K562 (cell line): ENCODE measurements around the gene TNF. TPM values are rescaled to one million over a fixed set of nuclear protein-coding genes. Genes with fewer than 3 reads are reported as not detected.

Experiments used
- COPS2 ChIP-seq: fragments of 450-650 bp; conservative IDR thresholded peaks from 2 replicates; pipeline ENCODE4 v1.6.1; 2016; ENCODE audit warnings: mild to moderate bottlenecking, moderate library complexity
- E2F3 ChIP-seq: fragments of 250-450 bp; sonication (Bioruptor Pico); IDR thresholded peaks from 2 replicates; pipeline ENCODE4 v1.4.0; 2020; ENCODE audit warnings: mild to moderate bottlenecking
- HNRNPH1 ChIP-seq: fragments of 200-400 bp; formaldehyde crosslinking; optimal IDR thresholded peaks from 2 replicates; pipeline ENCODE3; 2017; ENCODE audit warnings: low read depth, mild to moderate bottlenecking, low read length, moderate library complexity
- JUND ChIP-seq, 2 experiments: IDR thresholded peaks; 2 replicates in 1 of 2; 3 replicates in 1 of 2; pipeline ENCODE4 v1.6.1; 2011; ENCODE audit warnings: borderline replicate concordance in 2 of 2, low read depth in 2 of 2, low read length in 2 of 2, improper control_type of control experiment in 1 of 2, missing biosample characterization in 1 of 2, missing genetic modification characterization in 1 of 2, missing genetic modification reagents in 1 of 2
- LEF1 ChIP-seq: fragments of 450-650 bp; IDR thresholded peaks from 2 replicates; pipeline ENCODE4 v1.6.1; 2016; ENCODE audit warnings: mild to moderate bottlenecking
- NRF1 ChIP-seq, 2 experiments: fragments of 450-650 bp; IDR thresholded peaks in 1 of 2; conservative IDR thresholded peaks in 1 of 2; 2 replicates each; pipeline ENCODE4 v1.6.1; 2014; ENCODE audit warnings: mild to moderate bottlenecking in 2 of 2
- RBM39 ChIP-seq: fragments of 200-400 bp; formaldehyde crosslinking; optimal IDR thresholded peaks from 2 replicates; pipeline ENCODE3; 2018; ENCODE audit warnings: low read depth, low read length
- SREBF2 ChIP-seq: sonication (generic); formaldehyde crosslinking; IDR thresholded peaks from 2 replicates; pipeline ENCODE4 v1.4.0; 2020; ENCODE audit warnings: mild to moderate bottlenecking, missing genetic modification reagents
- TFAM ChIP-seq: fragments of 250-450 bp; sonication (Bioruptor Pico); conservative IDR thresholded peaks from 2 replicates; pipeline ENCODE4 v1.5.0; 2021; ENCODE audit warnings: mild to moderate bottlenecking, moderate library complexity
- ZNF507 ChIP-seq: conservative IDR thresholded peaks from 2 replicates; pipeline ENCODE4 v1.6.1; 2017; ENCODE audit warnings: missing genetic modification characterization, missing compliant biosample characterization
- polyA plus RNA-seq, 8 experiments: library from polyadenylated mRNA; depleted of rRNA in 4 of 8; stranded (reverse) in 5 of 8; unstranded in 3 of 8; fragments of >200 nt; fragmentation: Nextera tagmentation in 2 of 8; fragmentation: Illumina TruSeq in 1 of 8; extraction: Ambion mirVana in 2 of 8; extraction: Trizol in 1 of 8; gene quantifications; 2 replicates each; pipeline versions ENCODE4 v1.2.1 to v1.2.3, GENCODE V29; 2011 to 2014; ENCODE audit warnings: inconsistent platforms in 1 of 8, missing spikeins in 1 of 8
- total RNA-seq, 7 experiments: library from RNA; depleted of rRNA in 6 of 7; stranded (reverse); fragments of >200 nt in 6 of 7; fragmentation: Illumina TruSeq in 2 of 7; extraction: Trizol in 2 of 7; gene quantifications; 2 replicates each; pipeline versions ENCODE4 v1.2.1 to v1.2.3, GENCODE V29; 2011 to 2021; ENCODE audit warnings: low replicate concordance in 1 of 7
- TF ChIP-seq, protein P1 (sequence below): sonication (generic); formaldehyde crosslinking; IDR thresholded peaks from 2 replicates; pipeline ENCODE4 v1.8.0; 2022; ENCODE audit warnings: mild to moderate bottlenecking, missing genetic modification reagents
- TF ChIP-seq, protein P2 (sequence below): fragments of 250-450 bp; sonication (Bioruptor Pico); IDR thresholded peaks from 2 replicates; pipeline ENCODE4 v1.6.1; 2021; ENCODE audit warnings: mild to moderate bottlenecking
- TF ChIP-seq, protein P3 (sequence below): sonication (generic); formaldehyde crosslinking; IDR thresholded peaks from 2 replicates; pipeline ENCODE4 v1.4.0; 2020; ENCODE audit warnings: mild to moderate bottlenecking, missing genetic modification reagents
- TF ChIP-seq, protein P4 (sequence below): fragments of 450-650 bp; IDR thresholded peaks from 2 replicates; pipeline ENCODE4 v1.6.1; 2016; ENCODE audit warnings: low read depth
- TF ChIP-seq, protein P5 (sequence below): fragments of 250-450 bp; sonication (Bioruptor Pico); IDR thresholded peaks from 2 replicates; pipeline ENCODE4 v1.9.0; 2021; ENCODE audit warnings: mild to moderate bottlenecking

The TNF gene
- total and polyA plus RNA-seq, 9 of the 15 experiments (the other 6 are each of a cell fraction or from before 2014, with no cell fraction given), result 0.08 to 0.40 TPM; not detected in 7

DNA sequence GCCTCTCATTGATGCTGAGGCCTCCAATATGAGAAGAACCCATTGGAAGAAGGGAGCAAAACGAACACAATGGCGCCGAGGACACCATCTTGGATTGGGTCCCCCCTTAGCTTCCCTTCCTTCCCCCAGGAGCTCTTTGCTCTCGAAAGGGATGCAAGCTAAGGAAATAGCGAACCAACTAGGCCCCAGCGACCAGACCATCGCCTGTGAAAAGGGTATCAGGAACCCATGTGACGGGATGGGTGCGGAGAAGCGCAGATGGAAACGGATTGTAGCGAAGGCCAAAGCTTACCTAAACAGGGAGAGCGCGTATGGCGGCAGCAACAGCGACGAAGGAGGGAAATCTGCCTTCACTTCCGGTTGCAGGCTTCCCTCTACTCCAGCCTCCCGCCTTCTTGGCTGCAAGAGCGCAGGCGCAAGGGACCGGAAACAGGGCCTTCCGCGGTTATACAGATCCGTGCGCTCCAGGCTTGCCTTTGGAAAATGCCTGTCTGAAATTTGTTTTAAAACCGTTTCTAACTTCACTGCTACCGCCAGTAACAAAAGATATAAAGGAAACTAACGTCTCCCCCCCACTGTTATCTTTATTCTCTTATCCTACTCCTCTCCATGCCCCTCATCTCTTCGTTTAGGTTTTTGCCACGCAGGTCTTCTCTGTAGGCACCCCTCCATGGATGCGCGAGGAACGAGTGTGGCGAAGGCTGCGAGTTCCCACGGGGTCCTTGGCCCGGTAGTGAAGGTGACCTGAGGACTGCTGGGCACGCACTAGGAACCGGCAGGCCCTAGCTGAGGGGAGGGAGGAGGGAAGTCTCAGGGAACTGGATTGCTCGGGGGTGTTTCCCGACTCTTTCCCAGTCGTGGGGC lies 33.5 kb upstream of the TNF start, which contains the start of gene DDX39B (continued):
- TF ChIP-seq NRF1 (conservative IDR thresholded peaks at IDR 0.05 in 1 of 2, IDR thresholded peaks at IDR 0.05 in 1 of 2) (peak; percentile 95 to 96), RBM39 (peak; percentile 99), LEF1 (peak; percentile 70), E2F3 (CRISPR knock-in tag) (peak; percentile 97), SREBF2 (CRISPR knock-in tag) (peak; percentile 87; the same call in 1 of the 2 replicates), ZNF507 (no peak), TFAM (CRISPR knock-in tag) (no peak), HNRNPH1 (no peak), COPS2 (no peak), JUND (IDR thresholded peaks at IDR 0.05; ENCODE audit: borderline replicate concordance, low read depth, low read length) (peak; percentile 34; the same call in 1 of the 2 replicates), JUND (tag; IDR thresholded peaks at IDR 0.05; ENCODE audit: borderline replicate concordance, low read depth, low read length) (peak; percentile 70; the same call in 2 of the 3 replicates)
- TF ChIP-seq, protein P1, sequence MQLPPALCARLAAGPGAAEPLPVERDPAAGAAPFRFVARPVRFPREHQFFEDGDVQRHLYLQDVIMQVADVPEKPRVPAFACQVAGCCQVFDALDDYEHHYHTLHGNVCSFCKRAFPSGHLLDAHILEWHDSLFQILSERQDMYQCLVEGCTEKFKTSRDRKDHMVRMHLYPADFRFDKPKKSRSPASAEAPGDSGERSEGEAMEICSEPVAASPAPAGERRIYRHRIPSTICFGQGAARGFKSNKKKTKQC, result peak; percentile 89
- TF ChIP-seq, protein P2, sequence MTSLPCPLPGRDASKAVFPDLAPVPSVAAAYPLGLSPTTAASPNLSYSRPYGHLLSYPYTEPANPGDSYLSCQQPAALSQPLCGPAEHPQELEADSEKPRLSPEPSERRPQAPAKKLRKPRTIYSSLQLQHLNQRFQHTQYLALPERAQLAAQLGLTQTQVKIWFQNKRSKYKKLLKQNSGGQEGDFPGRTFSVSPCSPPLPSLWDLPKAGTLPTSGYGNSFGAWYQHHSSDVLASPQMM, result no peak
- TF ChIP-seq, protein P3, sequence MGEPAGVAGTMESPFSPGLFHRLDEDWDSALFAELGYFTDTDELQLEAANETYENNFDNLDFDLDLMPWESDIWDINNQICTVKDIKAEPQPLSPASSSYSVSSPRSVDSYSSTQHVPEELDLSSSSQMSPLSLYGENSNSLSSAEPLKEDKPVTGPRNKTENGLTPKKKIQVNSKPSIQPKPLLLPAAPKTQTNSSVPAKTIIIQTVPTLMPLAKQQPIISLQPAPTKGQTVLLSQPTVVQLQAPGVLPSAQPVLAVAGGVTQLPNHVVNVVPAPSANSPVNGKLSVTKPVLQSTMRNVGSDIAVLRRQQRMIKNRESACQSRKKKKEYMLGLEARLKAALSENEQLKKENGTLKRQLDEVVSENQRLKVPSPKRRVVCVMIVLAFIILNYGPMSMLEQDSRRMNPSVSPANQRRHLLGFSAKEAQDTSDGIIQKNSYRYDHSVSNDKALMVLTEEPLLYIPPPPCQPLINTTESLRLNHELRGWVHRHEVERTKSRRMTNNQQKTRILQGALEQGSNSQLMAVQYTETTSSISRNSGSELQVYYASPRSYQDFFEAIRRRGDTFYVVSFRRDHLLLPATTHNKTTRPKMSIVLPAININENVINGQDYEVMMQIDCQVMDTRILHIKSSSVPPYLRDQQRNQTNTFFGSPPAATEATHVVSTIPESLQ (CRISPR knock-in tag), result peak; percentile 97
- TF ChIP-seq, protein P4, sequence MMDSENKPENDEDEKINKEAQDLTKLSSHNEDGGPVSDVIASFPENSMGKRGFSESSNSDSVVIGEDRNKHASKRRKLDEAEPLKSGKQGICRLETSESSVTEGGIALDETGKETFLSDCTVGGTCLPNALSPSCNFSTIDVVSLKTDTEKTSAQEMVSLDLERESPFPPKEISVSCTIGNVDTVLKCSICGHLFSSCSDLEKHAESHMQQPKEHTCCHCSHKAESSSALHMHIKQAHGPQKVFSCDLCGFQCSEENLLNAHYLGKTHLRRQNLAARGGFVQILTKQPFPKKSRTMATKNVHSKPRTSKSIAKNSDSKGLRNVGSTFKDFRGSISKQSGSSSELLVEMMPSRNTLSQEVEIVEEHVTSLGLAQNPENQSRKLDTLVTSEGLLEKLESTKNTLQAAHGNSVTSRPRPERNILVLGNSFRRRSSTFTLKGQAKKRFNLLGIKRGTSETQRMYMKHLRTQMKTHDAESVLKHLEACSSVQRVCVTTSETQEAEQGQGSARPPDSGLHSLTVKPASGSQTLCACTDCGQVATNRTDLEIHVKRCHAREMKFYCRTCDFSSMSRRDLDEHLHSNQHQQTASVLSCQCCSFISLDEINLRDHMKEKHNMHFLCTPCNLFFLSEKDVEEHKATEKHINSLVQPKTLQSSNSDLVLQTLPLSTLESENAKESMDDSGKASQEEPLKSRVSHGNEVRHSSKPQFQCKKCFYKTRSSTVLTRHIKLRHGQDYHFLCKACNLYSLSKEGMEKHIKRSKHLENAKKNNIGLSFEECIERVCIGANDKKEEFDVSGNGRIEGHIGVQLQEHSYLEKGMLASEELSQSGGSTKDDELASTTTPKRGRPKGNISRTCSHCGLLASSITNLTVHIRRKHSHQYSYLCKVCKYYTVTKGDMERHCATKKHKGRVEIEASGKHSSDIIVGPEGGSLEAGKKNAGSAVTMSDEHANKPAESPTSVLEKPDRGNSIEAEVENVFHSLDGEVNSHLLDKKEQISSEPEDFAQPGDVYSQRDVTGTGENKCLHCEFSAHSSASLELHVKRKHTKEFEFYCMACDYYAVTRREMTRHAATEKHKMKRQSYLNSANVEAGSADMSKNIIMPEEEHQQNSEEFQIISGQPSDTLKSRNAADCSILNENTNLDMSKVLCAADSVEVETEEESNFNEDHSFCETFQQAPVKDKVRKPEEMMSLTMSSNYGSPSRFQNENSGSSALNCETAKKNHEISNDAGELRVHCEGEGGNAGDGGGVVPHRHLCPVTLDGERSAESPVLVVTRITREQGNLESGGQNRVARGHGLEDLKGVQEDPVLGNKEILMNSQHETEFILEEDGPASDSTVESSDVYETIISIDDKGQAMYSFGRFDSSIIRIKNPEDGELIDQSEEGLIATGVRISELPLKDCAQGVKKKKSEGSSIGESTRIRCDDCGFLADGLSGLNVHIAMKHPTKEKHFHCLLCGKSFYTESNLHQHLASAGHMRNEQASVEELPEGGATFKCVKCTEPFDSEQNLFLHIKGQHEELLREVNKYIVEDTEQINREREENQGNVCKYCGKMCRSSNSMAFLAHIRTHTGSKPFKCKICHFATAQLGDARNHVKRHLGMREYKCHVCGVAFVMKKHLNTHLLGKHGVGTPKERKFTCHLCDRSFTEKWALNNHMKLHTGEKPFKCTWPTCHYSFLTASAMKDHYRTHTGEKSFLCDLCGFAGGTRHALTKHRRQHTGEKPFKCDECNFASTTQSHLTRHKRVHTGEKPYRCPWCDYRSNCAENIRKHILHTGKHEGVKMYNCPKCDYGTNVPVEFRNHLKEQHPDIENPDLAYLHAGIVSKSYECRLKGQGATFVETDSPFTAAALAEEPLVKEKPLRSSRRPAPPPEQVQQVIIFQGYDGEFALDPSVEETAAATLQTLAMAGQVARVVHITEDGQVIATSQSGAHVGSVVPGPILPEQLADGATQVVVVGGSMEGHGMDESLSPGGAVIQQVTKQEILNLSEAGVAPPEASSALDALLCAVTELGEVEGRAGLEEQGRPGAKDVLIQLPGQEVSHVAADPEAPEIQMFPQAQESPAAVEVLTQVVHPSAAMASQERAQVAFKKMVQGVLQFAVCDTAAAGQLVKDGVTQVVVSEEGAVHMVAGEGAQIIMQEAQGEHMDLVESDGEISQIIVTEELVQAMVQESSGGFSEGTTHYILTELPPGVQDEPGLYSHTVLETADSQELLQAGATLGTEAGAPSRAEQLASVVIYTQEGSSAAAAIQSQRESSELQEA, result no peak
- TF ChIP-seq, protein P5, sequence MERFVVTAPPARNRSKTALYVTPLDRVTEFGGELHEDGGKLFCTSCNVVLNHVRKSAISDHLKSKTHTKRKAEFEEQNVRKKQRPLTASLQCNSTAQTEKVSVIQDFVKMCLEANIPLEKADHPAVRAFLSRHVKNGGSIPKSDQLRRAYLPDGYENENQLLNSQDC (CRISPR knock-in tag), result no peak; the same call in 1 of the 2 replicates
